NB4 (cell line): ENCODE data around the gene GALNT6.

Experiments used
- MYC ChIP-seq: IDR thresholded peaks from 2 replicates; pipeline ENCODE4 v1.6.1; 2011; ENCODE audit warnings: low read depth, low read length
- POLR2A ChIP-seq: IDR thresholded peaks from 2 replicates; pipeline ENCODE4 v1.6.1; 2011; ENCODE audit warnings: mild to moderate bottlenecking; ENCODE audit not compliant: insufficient read length; ENCODE audit errors: extremely low read depth
- TF ChIP-seq, protein P1 (sequence below): IDR thresholded peaks from 2 replicates; pipeline ENCODE4 v1.6.1; 2011; ENCODE audit warnings: low read depth, low read length
- TF ChIP-seq, protein P2 (sequence below): IDR thresholded peaks from one replicate; pipeline ENCODE4 v1.5.1; 2012; ENCODE audit warnings: low read depth, low read length

DNA sequence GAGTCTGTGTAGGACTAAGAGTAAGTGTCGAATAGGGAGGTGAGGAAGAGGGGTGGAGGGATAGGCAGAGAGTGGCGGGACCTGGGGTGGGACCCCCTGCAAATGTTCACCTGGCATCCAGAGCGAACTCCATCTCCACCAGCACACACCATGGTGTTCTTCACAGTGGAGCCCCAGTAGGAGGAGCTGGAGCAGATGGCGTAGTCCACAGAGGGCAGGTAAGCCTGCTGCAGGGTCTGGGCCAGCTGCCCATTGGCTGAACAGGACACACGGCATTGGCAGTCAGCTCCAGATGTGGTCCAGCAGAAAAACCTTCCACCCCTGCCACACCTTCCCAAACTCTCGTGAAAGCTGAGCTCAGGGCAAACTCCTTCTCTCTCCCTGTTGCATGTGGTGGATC lies 51.5 kb downstream of the GALNT6 start:
- TF ChIP-seq, protein P1, sequence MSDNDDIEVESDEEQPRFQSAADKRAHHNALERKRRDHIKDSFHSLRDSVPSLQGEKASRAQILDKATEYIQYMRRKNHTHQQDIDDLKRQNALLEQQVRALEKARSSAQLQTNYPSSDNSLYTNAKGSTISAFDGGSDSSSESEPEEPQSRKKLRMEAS: no peak
- no peak for TF ChIP-seq POLR2A
- TF ChIP-seq, protein P2, sequence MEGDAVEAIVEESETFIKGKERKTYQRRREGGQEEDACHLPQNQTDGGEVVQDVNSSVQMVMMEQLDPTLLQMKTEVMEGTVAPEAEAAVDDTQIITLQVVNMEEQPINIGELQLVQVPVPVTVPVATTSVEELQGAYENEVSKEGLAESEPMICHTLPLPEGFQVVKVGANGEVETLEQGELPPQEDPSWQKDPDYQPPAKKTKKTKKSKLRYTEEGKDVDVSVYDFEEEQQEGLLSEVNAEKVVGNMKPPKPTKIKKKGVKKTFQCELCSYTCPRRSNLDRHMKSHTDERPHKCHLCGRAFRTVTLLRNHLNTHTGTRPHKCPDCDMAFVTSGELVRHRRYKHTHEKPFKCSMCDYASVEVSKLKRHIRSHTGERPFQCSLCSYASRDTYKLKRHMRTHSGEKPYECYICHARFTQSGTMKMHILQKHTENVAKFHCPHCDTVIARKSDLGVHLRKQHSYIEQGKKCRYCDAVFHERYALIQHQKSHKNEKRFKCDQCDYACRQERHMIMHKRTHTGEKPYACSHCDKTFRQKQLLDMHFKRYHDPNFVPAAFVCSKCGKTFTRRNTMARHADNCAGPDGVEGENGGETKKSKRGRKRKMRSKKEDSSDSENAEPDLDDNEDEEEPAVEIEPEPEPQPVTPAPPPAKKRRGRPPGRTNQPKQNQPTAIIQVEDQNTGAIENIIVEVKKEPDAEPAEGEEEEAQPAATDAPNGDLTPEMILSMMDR: no peak
- no peak for TF ChIP-seq MYC
